ENCODE measurements around the gene CHRNE. TPM values are rescaled to one million over a fixed set of nuclear protein-coding genes. Genes with fewer than 3 reads are reported as not detected.
A peak's percentile ranks its signal among the peaks of the same experiment; 100 is the strongest.
"Not testable (repeated sequence)": the region's sequence is repeated elsewhere in the genome, so short reads cannot be mapped to it uniquely, and the experiment has no call there.

Gene CHRNE
- total RNA-seq, 1 donor from 2014 or later: 1.0 TPM

GRCh38 chr17:4920351-4921048, 17.6 kb upstream of the CHRNE start:
- TF ChIP-seq CTCF (conservative IDR thresholded peaks at IDR 0.05; ENCODE audit: low read depth, low read length): no peak
- H3K4me3 ChIP-seq (ENCODE audit: low read depth, low read length): no peak overlapping the region
- DNase-seq (ENCODE audit: low read depth): no peak

DNA sequence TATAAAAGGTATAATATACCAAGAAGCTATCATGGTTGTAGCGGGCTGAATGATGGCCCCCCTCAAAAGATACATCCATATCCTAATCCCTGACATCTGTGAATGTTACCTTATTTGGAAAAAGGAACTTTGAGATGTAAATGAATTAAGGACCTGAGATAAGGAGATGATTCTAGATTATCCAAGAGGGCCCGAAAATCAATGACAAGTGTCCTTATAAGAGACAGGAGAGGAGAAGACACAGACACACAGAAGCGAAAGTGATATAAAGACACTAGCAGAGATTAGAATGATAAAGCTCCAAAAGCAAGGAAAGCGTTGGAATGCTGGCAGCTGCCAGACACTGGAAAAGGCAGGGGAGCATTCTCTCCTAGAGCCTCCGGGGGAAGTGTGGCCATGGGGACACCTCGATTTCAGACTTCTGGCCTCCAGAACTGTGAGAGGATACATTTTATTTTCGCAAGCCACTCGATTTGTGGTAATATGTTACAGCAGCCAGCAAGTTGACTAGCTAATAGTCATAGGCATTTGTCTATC, 16.7 kb upstream of the CHRNE start:
- no peak for TF ChIP-seq CTCF (conservative IDR thresholded peaks at IDR 0.05; ENCODE audit: low read depth, low read length)
- no peak overlapping the region for H3K4me3 ChIP-seq (ENCODE audit: low read depth, low read length)
- no peak for DNase-seq (ENCODE audit: low read depth)

- DNase-seq (ENCODE audit: low read depth); H3K4me3 ChIP-seq (ENCODE audit: low read depth, low read length): not testable (repeated sequence)
Observed at GRCh38 chr17:4914551-4914950, 11.7 kb upstream of the CHRNE start.

DNA sequence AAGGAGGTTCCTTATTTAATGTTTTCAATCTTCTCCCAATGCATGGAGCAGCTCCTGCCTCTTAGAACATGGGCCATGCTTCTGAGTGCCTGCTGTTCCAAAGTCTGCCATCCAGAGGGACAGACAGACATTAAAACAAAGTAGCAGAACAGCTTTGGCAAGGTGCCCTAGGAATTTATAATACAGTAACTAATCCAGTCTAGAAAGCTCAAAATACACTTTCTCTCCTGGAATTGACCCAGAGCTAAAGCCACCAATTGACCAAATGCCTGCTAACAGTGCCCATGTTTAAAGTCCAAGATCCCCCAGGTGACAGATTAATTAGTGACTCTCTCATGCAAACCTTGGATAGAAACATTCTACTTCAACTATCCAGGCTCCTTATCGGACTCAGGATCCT, 11.1 kb upstream of the CHRNE start:
- no peak overlapping the region for H3K4me3 ChIP-seq (ENCODE audit: low read depth, low read length)
- DNase-seq (ENCODE audit: low read depth): no peak
- TF ChIP-seq CTCF (conservative IDR thresholded peaks at IDR 0.05; ENCODE audit: low read depth, low read length): peak; percentile 2

DNA sequence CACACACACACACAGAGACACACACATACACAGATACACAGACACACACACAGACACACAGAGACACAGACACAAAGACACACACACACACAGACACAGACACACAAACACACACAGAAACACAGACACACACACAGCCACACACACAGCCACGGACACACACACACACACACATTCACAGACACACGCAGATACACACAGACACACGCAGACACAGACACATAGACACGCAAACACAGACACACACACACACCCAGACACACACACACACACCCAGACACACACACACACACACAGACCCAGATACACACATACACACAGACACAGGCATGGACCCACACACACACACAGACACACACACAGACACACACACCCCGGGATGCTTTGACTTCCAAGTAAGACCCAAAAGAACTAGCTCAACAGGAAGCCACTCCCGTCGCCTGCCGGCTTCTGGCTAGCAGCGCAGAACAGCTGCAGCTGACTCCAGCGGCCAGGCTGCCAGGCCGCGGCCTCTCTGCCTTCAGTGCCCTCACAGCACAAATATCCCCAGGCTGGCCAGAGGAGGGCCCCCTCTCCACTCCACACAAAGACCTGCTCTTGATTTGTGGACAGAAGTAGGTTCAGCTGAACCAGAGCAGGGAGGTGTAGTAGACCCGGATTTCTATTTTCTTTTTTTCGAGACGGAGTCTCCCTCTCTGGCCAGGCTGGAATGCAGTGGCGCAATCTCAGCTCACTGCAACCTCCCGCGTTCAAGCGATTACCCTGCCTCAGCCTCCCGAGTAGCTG, 6.0 kb upstream of the CHRNE start:
- TF ChIP-seq CTCF (conservative IDR thresholded peaks at IDR 0.05; ENCODE audit: low read depth, low read length): peak; percentile 80
- DNase-seq (ENCODE audit: low read depth): peak; percentile 81
- H3K4me3 ChIP-seq (ENCODE audit: low read depth, low read length): no peak overlapping the region

GRCh38 chr17:4908301-4908700, 5.4 kb upstream of the CHRNE start:
- TF ChIP-seq CTCF (conservative IDR thresholded peaks at IDR 0.05; ENCODE audit: low read depth, low read length): no peak
- no peak for DNase-seq (ENCODE audit: low read depth)
- no peak overlapping the region for H3K4me3 ChIP-seq (ENCODE audit: low read depth, low read length)

- not testable (repeated sequence) for DNase-seq (ENCODE audit: low read depth); H3K4me3 ChIP-seq (ENCODE audit: low read depth, low read length)
Observed at GRCh38 chr17:4906642-4907041, 3.7 kb upstream of the CHRNE start.

DNA sequence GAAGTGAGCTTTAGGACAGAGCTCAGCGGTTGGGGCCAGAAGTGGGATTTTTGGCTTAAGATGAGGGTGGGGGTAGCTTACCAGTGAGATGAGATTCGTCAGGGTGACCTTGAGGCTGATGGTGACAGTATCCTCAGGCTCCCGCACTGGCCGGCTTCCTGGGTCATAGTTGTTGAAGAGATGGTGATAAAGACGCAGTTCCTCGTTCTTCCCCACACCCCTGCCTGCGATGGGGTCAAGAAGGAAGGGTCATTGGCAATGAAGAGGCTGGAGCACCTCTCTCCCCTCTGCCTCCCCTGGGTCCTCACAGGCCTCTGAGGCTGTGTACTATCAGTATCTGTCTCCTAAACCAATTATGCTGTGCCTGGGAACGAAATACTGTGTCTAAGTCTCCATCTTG, 358 bp downstream of the CHRNE start:
- no peak for TF ChIP-seq CTCF (conservative IDR thresholded peaks at IDR 0.05; ENCODE audit: low read depth, low read length)
- H3K4me3 ChIP-seq (ENCODE audit: low read depth, low read length): no peak overlapping the region
- DNase-seq (ENCODE audit: low read depth): no peak

Data from epithelial cell of proximal tubule (primary cell).